HG02678 (cell line): Measurements from ENCODE around the gene DENND1B.
"Not testable (repeated sequence)": the region's sequence is repeated elsewhere in the genome, so short reads cannot be mapped to it uniquely, and the experiment has no call there.

ENCODE experiments used
- ATAC-seq: cut with Tn5 transposase; IDR thresholded peaks from one replicate; pipeline ENCODE4 v1.9.1; 2021; ENCODE audit warnings: mild to moderate bottlenecking, moderate library complexity; ENCODE audit not compliant: unreplicated experiment

DENND1B gene

GRCh38 chr1:197750366-197750765, 24.9 kb downstream of the DENND1B start:
- no peak for ATAC-seq

DNA sequence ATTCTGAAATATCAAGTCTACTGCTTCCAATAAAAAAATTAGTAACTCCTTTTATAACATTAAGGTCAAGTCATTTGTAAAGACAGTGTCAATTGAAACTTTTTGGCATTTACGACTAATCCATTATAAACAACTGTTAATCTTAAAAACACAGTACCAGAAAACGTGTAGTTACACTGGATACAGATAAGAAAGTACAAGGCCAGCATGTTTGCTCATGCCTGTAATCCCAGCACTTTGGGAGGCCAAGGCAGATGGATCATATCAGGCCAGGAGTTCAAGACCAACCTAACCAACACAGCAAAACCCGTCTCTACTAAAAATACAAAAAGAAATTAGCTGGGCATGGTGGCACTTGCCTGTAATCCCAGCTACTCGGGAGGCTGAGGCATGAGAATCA, 29.4 kb downstream of the DENND1B start:
- ATAC-seq, result no peak

- no peak for ATAC-seq
Observed at GRCh38 chr1:197744979-197745378, 30.3 kb downstream of the DENND1B start.

DNA sequence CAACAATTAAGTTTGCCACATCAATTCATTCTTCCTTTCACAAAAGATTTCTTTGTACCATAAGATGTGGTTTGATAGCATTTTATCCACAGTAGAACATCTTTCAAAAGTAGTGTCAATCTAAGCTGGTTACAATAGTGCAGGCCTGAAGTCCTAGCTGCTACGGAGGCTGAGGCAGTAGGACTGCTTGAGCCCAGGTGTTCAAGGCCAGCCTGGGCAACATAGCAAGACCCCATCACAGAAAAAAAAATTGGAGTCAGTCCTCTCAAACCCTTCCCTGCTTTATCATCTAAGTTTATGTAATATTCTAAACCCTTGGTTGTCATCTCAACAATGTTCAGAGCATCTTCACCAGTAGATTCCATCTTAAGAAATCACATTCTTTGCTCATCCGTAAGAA, 31.7 kb downstream of the DENND1B start:
- no peak for ATAC-seq

- ATAC-seq, result no peak
Observed at GRCh38 chr1:197740992-197741391, 34.3 kb downstream of the DENND1B start.

DNA sequence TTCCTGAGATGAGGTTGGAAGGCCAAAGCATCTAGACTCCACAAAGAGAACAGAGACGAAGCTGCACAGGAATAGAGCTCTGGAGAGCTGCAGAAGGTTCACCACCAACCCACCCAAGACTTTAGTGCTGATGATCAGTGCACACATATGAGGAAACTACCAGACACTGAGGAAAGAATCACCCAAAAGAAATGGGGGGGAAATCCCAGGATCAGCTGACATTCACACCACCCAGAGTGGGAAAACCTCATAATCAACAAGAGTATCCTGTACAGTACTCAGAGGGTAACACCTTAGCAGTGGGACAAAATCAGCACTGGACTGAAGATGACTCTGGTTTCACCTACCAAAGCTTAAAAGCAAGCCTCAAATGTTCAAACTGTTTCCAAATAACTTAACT, 36.4 kb downstream of the DENND1B start:
- ATAC-seq, result no peak

DNA sequence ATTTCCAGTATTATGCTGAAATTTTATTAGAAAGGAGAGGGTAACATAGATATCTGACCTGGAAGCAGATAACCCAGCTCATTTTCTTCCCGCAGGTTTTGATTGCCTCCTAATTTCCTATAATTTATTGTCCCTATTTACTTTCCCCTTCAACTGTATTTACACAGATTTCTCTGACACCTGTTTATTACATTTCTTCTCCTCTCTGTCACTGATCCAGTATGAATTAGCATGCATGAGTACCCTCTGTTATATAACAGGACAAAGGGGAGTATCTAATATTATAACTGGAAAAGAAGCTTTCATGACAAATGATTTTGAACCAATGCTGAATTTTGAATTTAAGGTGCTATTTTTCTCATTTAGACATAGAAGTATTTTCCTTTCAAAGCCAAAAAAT, 37.4 kb downstream of the DENND1B start:
- no peak for ATAC-seq

DNA sequence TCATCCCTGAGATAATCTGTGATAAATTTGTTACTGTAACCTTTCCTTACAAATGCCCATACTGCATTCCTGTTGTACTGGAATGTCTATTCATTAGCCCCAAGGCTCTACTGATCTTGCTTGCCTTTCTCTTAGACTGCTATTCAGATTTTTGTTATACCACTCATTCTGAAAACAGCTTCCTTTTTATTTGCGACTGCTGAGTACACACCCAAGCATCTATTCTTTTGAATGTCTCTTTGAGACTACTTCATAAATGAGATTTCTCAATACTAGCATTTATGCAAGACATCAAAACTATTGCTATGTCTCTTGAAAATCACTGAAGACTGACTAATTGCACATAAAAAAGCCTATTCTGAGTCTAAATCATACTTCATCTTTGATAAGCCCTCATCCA, 38.6 kb downstream of the DENND1B start:
- ATAC-seq, result no peak

DNA sequence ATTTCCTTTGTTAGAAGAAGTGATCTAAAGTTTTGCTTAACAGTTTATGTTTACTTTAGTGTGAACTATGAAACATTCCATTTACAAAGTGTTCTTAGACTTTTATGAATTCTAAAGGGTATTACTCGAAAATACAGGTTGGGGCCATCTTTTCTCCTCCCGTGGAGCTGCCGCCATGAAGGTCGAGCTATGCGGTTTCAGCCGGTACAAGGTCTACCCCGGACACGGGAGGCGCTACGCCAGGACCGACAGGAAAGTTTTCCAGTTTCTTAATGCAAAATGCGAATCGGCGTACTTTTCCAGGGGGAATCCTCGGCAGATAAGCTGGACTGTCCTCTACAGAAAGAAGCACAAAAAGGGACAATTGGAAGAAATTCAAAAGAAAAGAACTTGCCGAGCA, 39.8 kb downstream of the DENND1B start:
- no peak for ATAC-seq

- ATAC-seq, result no peak
Observed at GRCh38 chr1:197733324-197733723, 42.0 kb downstream of the DENND1B start.

- ATAC-seq, result no peak
Observed at GRCh38 chr1:197732187-197732586, 43.1 kb downstream of the DENND1B start.

- no peak for ATAC-seq
Observed at GRCh38 chr1:197731449-197731848, 43.8 kb downstream of the DENND1B start.

GRCh38 chr1:197725976-197726375, 49.3 kb downstream of the DENND1B start:
- no peak for ATAC-seq

- no peak for ATAC-seq
Observed at GRCh38 chr1:197725044-197725443, 50.2 kb downstream of the DENND1B start.

- ATAC-seq, result no peak
Observed at GRCh38 chr1:197715806-197716205, 59.5 kb downstream of the DENND1B start.

DNA sequence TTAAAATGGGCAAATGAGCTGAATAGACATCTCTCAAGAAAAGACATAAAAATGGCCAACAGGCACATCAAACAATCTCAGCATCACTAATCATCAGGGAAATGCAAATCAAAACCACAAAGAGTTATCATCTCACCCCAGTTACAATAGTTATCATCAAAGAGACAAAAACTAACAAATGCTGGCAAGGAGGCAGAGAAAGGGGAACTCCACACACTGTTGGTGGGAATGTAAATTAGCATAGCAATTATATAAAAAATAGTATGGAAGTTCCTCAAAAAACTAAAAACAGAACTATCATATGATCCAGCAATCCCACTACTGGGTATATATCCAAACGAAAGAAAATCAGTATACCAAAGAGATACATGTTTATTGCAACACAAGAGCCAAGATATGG, 68.7 kb downstream of the DENND1B start:
- ATAC-seq, result no peak

DNA sequence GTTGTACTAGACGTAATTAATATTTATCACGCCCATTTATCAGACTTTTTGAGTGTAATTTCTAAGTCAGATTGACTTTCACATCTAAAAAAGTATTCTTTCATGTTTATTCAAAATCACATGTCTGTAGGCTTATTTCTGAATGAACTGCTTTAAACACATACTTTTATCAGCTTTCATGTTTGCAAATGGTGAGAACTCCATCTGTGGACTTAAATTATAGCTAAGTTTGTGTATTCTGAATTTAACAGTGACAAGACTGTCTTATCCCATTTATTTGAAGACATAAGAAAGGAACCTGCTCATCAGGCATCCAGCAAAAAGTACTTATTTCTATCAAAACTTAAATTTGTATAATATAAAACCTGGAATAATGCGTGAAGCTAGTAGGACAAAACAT, 69.3 kb downstream of the DENND1B start:
- ATAC-seq, result no peak

GRCh38 chr1:197700688-197701087, 74.6 kb downstream of the DENND1B start:
- ATAC-seq, result not testable (repeated sequence)

- ATAC-seq, result no peak
Observed at GRCh38 chr1:197696372-197696771, 78.9 kb downstream of the DENND1B start.

DNA sequence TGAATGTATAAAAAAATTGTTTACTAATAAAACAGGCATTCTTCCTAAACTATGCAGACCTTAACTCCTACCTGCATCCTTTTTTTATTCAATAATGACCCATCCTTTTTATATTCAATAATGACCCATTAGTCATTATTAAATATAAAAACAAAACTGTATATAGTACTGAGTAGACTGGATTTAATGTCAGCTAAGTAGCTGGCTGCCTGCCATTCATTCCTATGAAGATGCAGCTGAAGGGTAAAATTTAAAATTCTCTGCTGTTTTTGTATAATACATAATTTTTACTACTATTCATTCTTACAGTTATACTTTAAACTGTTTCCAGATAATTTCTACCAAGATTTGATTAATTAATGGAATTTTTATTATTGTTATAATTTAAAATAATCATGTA, 79.3 kb downstream of the DENND1B start:
- no peak for ATAC-seq

DNA sequence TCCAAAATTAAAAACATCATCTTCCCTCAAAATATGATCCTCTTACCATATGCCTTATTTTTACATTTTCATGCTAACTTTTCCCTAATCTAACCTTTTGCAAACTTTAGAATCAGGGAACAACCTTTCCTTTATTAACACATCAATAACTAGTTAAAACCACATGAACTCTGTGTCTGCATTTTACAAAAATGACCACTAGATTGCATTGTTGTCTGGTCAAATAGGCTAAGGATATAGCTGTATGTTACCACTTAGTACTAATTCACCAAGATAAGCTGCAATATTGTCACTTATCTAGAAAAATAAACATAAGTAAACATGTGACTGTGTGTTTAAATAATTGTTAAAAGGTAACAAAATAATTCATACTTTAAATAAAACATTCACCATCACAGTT, 82.3 kb downstream of the DENND1B start:
- no peak for ATAC-seq

- ATAC-seq, result no peak
Observed at GRCh38 chr1:197691816-197692215, 83.5 kb downstream of the DENND1B start.

- ATAC-seq, result no peak
Observed at GRCh38 chr1:197690074-197690473, 85.2 kb downstream of the DENND1B start.

DNA sequence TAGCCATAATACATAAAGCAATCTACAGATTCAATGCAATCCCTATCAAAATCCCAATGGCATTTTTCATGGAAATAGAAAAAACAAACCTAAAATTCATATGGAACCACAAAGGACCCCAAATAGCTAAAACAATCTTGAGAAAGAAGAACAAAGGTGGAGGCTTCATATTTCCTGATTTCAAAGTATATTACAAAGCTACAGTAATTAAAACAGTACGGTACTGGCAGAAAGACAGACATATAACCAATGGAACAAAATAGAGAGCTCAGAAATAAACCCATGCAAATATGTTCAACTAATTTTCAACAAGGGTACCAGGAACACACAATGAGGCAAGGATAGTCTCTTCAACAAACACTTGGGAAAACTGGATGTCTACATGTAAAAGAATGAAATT, 87.0 kb downstream of the DENND1B start:
- ATAC-seq, result no peak
